Breast epithelium (tissue), 3 donors: ENCODE results near the gene NPVF.

ENCODE experiments used
- POLR2A ChIP-seq: fragments of 450-650 bp; IDR thresholded peaks from one replicate; pipeline ENCODE4 v1.6.1; 2016; ENCODE audit warnings: antibody characterized with exemption, mild to moderate bottlenecking, moderate library complexity
- POLR2AphosphoS5 ChIP-seq, 3 donors: sonication (generic); formaldehyde crosslinking; IDR thresholded peaks; one replicate each; pipeline ENCODE4 v1.6.1; 2017; ENCODE audit warnings: antibody characterized with exemption in 3 of 3
- TF ChIP-seq, protein P1 (sequence below), 3 donors: fragments of 450-650 bp; IDR thresholded peaks; one replicate each; pipeline ENCODE4 v1.5.1; 2016 to 2017; ENCODE audit warnings: antibody characterized with exemption in 3 of 3, mild to moderate bottlenecking in 3 of 3, moderate library complexity in 3 of 3

DNA sequence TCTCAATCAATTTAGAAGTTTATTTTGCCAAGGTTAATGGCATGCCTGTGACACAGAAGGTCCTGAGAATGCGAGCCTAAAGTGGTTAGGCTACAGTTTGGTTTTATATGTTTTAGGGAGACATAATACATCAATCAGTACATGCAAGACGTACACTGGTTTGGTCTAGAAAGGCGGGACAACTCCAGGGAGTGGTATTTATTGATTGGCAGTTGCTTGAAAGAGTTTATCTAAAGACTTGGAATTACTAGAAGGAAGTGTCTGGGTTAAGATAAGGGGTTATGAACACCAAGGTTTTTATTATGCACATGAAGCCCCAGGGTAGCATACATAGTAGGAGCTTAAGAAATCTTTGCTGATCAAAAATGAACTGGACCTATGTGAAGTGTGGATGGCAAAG is 21.5 kb downstream of the NPVF start:
- TF ChIP-seq, protein P1, sequence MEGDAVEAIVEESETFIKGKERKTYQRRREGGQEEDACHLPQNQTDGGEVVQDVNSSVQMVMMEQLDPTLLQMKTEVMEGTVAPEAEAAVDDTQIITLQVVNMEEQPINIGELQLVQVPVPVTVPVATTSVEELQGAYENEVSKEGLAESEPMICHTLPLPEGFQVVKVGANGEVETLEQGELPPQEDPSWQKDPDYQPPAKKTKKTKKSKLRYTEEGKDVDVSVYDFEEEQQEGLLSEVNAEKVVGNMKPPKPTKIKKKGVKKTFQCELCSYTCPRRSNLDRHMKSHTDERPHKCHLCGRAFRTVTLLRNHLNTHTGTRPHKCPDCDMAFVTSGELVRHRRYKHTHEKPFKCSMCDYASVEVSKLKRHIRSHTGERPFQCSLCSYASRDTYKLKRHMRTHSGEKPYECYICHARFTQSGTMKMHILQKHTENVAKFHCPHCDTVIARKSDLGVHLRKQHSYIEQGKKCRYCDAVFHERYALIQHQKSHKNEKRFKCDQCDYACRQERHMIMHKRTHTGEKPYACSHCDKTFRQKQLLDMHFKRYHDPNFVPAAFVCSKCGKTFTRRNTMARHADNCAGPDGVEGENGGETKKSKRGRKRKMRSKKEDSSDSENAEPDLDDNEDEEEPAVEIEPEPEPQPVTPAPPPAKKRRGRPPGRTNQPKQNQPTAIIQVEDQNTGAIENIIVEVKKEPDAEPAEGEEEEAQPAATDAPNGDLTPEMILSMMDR (IDR thresholded peaks at IDR 0.05): no peak
- TF ChIP-seq POLR2A: no peak
- TF ChIP-seq POLR2AphosphoS5 (IDR thresholded peaks at IDR 0.05): no peak
